Stimulated activated CD4-positive, alpha-beta T cell treated with anti-CD3 and anti-CD28 coated beads, TNF-alpha, amount 100 ng/mL, for 1 hour (primary cell): ENCODE measurements around the gene ACAP2.
"Not testable (repeated sequence)": the region's sequence is repeated elsewhere in the genome, so short reads cannot be mapped to it uniquely, and the experiment has no call there.

ENCODE experiments used
- DNase-seq, 3 donors: peaks; one replicate each; pipeline ENCODE4 v3.0.0-alpha.2; 2020; ENCODE audit warnings: low read depth in 3 of 3, low spot score in 1 of 3

Gene ACAP2

GRCh38 chr3:195291121-195291520, 151.7 kb downstream of the ACAP2 start:
- DNase-seq, result no peak

GRCh38 chr3:195290643-195291042, 152.2 kb downstream of the ACAP2 start:
- not testable (repeated sequence) for DNase-seq

- DNase-seq, result no peak
Observed at GRCh38 chr3:195286115-195286872, 156.5 kb downstream of the ACAP2 start.

GRCh38 chr3:195285372-195285771, 157.4 kb downstream of the ACAP2 start:
- no peak for DNase-seq

- DNase-seq, result no peak
Observed at GRCh38 chr3:195284842-195285241, 158.0 kb downstream of the ACAP2 start.

- no peak for DNase-seq
Observed at GRCh38 chr3:195282961-195283360, 159.9 kb downstream of the ACAP2 start.

- no peak for DNase-seq
Observed at GRCh38 chr3:195274259-195274966, 168.4 kb downstream of the ACAP2 start.

GRCh38 chr3:195271410-195272243, 171.2 kb downstream of the ACAP2 start:
- peak; percentile 50 to 86 (median 79) for DNase-seq

GRCh38 chr3:195270817-195271409, 171.9 kb downstream of the ACAP2 start, which contains the start of gene XXYLT1:
Gene XXYLT1 (minus strand): TSS chr3:195271159. CDS start chr3:195271058, 101 bp downstream.
- DNase-seq, result peak; percentile 62 to 83 (median 74)

GRCh38 chr3:195270079-195270816, 172.6 kb downstream of the ACAP2 start:
- DNase-seq, result no peak

- DNase-seq, result no peak
Observed at GRCh38 chr3:195269375-195270078, 173.3 kb downstream of the ACAP2 start.

GRCh38 chr3:195268576-195269309, 174.1 kb downstream of the ACAP2 start:
- no peak for DNase-seq

GRCh38 chr3:195267096-195267495, 175.7 kb downstream of the ACAP2 start:
- no peak for DNase-seq

- DNase-seq, result no peak
Observed at GRCh38 chr3:195266428-195266827, 176.4 kb downstream of the ACAP2 start.

- DNase-seq, result no peak
Observed at GRCh38 chr3:195265363-195265976, 177.3 kb downstream of the ACAP2 start.

GRCh38 chr3:195263925-195264600, 178.8 kb downstream of the ACAP2 start:
- DNase-seq, result no peak

GRCh38 chr3:195263193-195263924, 179.5 kb downstream of the ACAP2 start:
- no peak for DNase-seq
